ENCODE results near the gene PLEKHA3. TPM values are rescaled to one million over a fixed set of nuclear protein-coding genes. Genes with fewer than 3 reads are reported as not detected.
"Not testable (repeated sequence)": the region's sequence is repeated elsewhere in the genome, so short reads cannot be mapped to it uniquely, and the experiment has no call there.

PLEKHA3 gene
- total RNA-seq, 1 donor from 2014 or later, result 13.3 TPM

- DNase-seq (ENCODE audit: low spot score), result peak; percentile 79
- ATAC-seq, result peak; percentile 97
Measured at GRCh38 chr2:178522950-178523595, 42.8 kb downstream of the PLEKHA3 start.

GRCh38 chr2:178523596-178524134 is 43.4 kb downstream of the PLEKHA3 start:
- ATAC-seq, result peak; percentile 29
- no peak for DNase-seq (ENCODE audit: low spot score)

GRCh38 chr2:178525010-178525409 is 44.8 kb downstream of the PLEKHA3 start:
- DNase-seq (ENCODE audit: low spot score); ATAC-seq: not testable (repeated sequence)

- not testable (repeated sequence) for DNase-seq (ENCODE audit: low spot score); ATAC-seq
Measured at GRCh38 chr2:178525460-178525859, 45.2 kb downstream of the PLEKHA3 start.

GRCh38 chr2:178526256-178526655 is 46.0 kb downstream of the PLEKHA3 start:
- ATAC-seq (no peak), DNase-seq (ENCODE audit: low spot score) (no peak)

- no peak for DNase-seq (ENCODE audit: low spot score)
- no peak for ATAC-seq
Measured at GRCh38 chr2:178527592-178527991, 47.3 kb downstream of the PLEKHA3 start.

DNA sequence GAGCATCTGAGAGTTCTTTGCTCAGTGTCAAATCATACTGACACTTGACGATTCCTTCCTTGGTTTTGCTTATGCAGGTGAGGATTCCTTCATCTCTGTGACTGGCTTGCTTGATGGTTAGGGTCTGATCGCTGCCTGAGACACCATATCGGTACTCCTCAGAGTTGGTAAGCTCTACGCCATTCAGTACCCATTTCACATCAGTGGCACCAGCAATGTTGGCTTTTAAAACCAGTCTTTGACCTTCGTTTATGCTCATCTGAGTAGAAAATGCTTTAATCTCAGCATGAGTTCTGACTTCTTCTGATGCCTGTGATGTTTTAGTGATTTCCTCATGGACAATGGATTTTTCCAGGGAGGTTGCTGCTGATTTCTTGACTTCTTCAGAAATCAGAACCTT is 48.4 kb downstream of the PLEKHA3 start:
- ATAC-seq (no peak), DNase-seq (ENCODE audit: low spot score) (no peak)

- no peak for DNase-seq (ENCODE audit: low spot score)
- ATAC-seq, result no peak
Measured at GRCh38 chr2:178529194-178529593, 48.9 kb downstream of the PLEKHA3 start.

DNA sequence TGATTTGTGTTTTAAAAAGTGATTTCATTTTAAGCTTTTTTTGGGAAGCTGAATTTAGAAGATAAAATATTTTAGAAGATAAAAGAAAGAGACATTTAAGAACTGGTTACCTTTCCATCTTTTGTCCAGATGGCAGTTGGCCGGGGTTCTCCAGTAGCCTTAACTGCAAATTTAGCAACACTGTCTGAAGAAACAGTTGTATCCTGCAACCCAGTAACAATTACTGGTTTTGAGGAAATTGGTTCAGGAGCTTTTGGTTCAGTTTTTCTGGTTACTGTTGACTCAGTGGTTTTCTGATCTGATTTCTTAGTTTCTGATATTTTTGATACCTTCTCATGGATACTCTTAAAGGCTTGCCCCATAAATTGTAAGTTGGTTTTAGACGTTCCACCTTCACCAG is 49.9 kb downstream of the PLEKHA3 start:
- ATAC-seq, result no peak
- DNase-seq (ENCODE audit: low spot score), result no peak

DNA sequence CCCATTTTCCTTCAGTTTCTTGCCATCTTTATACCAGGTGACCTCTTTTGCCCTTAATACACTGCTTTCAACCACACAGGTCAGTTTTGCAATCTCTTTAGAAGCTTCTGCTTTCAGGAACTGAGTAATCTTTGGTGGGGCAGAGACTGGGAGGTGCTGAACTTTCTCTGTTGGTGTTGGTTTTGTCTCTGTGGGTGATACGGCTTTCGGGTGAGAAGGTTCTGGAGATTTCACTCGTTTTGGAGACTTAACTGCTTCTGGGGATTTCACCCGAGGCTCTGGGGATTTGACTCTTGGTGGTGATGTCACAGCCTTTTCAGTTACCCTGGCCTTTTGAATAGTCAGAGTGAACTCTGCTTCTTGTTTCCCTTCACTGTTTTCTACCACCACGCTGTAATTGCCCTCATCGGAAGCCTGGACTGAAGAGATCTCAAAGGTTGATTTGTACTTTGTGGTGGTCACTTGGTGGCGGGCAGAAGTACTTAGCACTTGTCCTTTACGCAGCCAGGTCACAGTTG is 50.4 kb downstream of the PLEKHA3 start:
- DNase-seq (ENCODE audit: low spot score), result no peak
- peak; percentile 38 for ATAC-seq

DNA sequence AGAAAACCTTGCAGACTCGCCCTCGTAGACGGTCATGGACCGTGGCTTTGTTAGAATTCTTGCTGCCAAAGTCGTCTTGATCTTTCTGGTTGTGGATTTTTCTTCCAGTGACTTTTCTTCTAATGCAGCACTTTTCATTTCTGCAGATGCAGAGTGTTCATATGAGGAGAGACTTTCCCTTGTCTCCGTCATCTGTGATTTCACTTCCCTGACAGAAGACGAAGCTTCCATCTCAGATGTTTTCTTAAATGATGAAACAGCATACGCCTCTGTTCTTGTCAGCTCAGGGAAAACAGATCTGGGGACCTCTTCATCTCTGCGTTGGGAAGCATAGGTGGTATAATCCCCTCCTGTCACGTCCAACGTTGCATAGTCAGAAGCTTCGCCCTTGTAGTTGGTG is 50.9 kb downstream of the PLEKHA3 start:
- DNase-seq (ENCODE audit: low spot score), result no peak
- ATAC-seq, result no peak

DNA sequence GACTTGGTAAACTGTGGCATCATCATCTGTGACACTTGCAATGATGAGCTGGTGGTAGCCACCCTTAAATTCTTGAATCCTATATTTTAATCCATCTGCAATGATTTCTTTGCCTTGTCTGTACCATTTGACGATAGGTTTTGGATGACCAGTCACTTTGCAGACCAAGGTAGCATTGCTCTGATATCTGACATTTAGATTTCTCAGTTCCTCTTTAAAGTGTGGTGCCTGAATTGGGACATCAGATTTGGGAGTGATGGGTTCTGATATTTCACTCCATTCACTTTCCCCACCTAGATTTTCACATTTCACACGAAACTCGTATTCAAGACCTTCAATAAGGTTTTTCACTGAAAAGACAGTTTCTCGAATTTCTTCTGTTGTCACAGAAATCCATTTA is 55.8 kb downstream of the PLEKHA3 start:
- ATAC-seq, result no peak
- DNase-seq (ENCODE audit: low spot score), result no peak

GRCh38 chr2:178542161-178542560 is 61.9 kb downstream of the PLEKHA3 start:
- DNase-seq (ENCODE audit: low spot score), result no peak
- ATAC-seq, result no peak

GRCh38 chr2:178542569-178542968 is 62.3 kb downstream of the PLEKHA3 start:
- ATAC-seq, result no peak
- DNase-seq (ENCODE audit: low spot score), result no peak

- no peak for ATAC-seq
Measured at GRCh38 chr2:178550352-178550751, 70.1 kb downstream of the PLEKHA3 start.

DNA sequence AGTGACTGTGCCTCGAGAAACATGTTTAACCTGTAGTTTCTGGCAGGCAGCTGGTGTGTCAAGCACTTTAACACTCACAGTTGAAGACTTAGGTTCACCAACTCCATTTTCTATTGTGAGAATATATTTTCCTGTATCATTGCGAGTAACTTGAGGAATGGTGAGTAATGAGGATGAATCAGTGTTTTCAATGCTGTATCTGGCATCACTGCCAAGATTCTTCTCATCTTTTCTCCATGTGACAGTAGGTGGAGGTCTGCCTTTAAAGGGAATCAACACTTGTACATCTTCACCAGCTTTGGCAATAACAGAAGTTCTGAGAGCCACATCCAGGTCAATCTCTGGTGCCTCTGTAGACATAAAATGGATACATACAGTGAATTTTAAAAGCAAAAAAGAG is 72.8 kb downstream of the PLEKHA3 start:
- no peak for ATAC-seq

More at GRCh38 chr2:178550352-178550751, 70.1 kb downstream of the PLEKHA3 start:
- DNase-seq (ENCODE audit: low spot score), result no peak

More for the DNA sequence above, 72.8 kb downstream of the PLEKHA3 start:
- no peak for DNase-seq (ENCODE audit: low spot score)

Other genes starting within 250 kb of the PLEKHA3 start
- gene PRKRA, start 29.3 kb upstream of the PLEKHA3 start, total RNA-seq, result 16.4 TPM
- 1.8 TPM for gene PJVK, start 29.1 kb upstream of the PLEKHA3 start, total RNA-seq
- gene FKBP7, start 1.9 kb upstream of the PLEKHA3 start, total RNA-seq, result 3.4 TPM